Stimulated activated CD8-positive, alpha-beta memory T cell treated with anti-CD3 and anti-CD28 coated beads, Interleukin-4, amount 100 ng/mL, for 4 hours (primary cell): ENCODE data around the gene RSBN1L.
A peak's percentile ranks its signal among the peaks of the same experiment; 100 is the strongest.
"Not testable (repeated sequence)": the region's sequence is repeated elsewhere in the genome, so short reads cannot be mapped to it uniquely, and the experiment has no call there.

Experiments used
- DNase-seq, 2 donors: peaks; one replicate each; pipeline ENCODE4 v3.0.0-alpha.2; 2020; ENCODE audit warnings: low read depth in 2 of 2, low spot score in 1 of 2

RSBN1L gene

DNA sequence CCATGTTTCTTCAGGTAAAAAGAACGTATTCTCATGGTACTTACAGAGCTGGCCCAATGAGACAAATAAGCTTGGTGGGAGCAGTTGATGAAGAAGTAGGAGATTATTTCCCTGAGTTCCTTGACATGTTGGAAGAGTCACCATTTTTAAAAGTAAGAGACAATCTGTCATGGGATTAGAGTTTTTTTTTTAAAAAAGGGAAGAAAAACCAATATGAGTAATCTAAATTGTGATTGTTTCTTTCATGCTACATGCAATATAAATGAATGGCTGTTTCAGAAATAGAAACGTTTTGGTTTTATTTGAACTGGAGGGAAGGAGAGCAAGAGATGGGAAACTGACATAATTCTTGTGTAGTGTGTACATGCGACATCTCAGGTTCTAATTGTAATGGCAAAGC, 69.2 kb downstream of the RSBN1L start:
- DNase-seq: no peak

DNA sequence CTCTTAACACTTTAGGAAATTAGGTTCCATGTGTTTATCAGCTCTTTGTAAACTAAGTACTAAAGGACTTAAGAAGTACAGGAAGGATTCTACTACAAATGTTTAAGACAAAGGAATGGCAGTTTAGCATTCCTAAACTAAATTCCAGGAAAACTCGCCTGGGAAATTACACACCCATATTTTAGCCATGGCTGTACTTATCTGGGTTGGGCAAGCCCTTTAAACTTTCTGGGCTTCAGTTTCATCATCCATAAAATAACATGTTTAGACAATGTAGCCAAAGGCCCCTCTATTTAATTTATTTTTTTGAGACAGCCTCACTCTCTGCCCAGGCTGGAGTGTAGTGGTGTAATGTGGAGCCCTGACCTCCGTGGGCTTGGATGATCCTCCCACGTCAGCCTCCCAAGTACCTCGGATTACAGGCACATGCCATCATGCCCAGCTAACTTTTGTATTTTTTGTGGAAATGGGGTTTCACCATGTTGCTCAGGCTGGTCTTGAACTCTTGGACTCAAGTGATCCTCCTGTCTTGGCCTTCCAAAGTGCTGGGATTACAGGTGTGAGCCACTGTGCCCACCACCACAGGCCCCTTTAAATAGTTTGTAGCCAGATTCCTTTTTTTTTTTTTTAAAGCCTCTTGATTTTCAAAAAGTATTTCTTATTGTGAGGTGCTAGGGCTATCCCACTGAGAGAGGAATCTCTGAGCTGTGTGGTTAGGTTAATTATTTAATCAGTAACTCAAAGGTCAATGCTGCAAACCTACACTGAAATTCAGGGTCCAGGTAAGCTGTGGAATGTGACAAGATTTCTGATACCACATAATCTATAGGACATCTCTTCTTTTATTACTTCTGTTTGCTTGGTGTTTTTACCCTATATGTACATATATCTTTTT, 69.9 kb downstream of the RSBN1L start:
- DNase-seq: no peak

DNA sequence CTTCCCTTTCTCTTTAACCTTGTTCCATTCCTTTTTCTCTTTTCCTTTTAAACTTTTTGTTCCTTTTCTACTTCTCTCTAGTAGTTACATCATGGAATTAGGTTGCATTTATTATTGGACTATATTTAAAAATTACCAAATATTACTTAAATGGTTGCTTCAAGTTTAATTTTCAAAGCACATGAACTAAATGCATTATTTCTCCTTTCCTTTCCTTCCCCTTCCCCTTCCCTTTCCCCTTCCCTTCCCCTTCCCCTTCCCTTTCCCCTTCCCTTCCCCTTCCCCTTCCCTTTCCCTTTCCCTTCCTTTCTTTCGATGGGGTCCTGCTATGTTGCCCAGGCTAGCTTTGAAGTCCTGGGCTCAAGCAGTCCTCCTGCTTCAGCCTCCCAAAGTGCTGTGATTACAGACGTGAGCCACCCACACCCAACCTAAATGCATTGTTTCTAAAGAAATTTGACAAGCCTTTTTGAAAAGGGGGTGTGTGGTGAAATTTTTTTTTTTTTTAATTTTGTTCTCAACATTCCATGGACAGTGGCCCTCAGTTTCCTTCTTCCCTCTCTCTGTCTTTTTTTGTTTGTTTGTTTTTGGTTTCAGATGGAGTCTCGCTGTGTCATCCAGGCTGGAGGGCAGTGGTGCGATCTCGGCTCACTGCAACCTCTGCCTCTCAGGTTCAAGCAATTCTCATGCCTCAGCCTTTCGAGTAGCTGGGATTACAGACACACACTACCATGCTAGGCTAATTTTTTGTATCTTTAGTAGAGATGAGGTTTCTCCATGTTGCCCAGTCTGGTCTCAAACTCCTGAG, 70.7 kb downstream of the RSBN1L start:
- no peak for DNase-seq

DNA sequence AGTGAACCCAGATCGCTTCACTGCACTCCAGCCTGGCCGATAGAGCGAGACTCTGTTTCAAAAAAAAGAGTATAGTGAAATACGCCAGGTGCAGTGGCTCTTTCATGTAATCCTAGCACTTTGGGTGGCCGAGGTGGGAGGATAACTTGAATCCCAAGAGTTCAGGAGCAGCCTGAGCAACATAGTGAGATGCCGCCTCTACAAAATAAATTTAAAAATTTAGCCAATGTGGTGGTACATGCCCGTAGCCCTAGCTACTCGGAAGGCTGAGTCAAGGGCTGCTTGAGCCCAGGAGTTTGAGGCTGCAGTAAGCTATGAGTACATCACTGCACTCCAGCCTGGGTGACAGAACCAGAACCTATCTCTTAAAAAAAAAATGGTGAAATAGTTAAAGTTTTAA, 74.1 kb downstream of the RSBN1L start:
- DNase-seq: no peak

DNA sequence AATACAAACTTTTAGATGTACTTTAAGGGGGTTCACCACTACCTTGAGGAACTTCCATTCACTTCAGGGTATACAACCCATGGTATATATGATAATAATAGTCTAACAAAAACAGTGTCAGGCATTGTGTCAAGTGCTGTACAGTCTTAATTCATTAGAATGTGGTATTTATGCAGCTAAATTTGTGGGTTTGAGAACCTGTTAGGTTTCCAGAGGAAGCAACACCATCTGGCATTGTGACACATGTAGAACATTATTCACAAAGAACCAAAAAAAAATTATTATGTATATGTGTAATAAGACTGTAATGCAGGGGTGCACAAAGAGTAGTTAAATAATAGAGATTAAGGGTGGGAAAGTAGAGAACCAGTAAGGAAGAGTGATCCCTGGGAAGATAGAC, 75.6 kb downstream of the RSBN1L start:
- DNase-seq: no peak

DNA sequence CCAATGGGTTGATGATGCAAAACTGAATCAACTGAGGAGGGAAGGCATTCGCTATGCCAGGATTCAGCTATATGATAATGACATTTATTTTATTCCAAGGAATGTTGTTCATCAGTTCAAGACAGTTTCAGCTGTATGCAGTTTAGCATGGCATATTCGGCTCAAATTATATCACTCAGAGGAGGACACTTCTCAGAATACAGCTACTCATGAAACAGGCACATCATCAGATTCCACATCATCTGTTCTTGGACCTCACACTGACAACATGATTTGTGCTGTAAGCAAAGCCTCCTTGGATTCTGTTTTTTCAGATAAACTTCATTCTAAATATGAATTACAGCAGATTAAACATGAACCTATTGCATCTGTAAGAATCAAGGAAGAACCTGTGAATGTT, 82.3 kb downstream of the RSBN1L start:
- no peak for DNase-seq

DNA sequence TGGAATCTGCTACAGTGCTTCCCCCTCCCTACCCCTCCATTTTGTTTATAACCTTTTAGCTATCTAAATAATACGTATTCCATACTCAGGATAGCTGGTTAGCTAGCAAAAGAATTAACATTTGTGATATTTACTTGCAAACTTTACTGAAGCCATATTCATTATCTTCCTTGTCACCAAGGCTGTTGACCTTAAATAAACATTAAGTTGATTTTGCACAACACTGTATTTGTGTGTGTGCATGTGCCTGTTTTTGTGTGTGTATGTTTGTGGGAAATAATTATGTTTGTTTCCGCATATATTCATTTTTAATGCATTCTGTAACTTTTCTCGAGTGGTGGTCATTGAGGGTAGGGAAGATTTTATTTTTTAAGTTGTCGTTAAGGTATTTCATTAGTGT, 86.1 kb downstream of the RSBN1L start:
- DNase-seq: no peak

DNA sequence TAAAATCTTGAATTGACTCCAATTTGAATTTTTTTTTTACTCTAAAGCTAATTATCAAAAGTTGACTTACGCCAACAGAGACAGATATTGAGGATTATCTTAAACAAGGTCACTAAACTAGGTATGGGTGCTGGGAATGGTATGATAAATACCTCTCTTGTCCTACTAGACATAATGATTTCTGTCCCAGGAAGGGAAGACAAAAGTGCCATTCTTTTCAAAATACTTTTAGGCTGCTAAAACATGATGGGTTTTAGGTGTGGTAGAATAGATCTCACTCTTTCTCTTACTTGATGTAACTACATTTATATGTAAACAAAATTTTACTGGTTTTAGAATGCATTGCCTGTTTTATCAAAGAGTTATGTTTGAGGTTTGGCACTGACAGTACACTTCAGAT, 86.9 kb downstream of the RSBN1L start:
- no peak for DNase-seq

DNA sequence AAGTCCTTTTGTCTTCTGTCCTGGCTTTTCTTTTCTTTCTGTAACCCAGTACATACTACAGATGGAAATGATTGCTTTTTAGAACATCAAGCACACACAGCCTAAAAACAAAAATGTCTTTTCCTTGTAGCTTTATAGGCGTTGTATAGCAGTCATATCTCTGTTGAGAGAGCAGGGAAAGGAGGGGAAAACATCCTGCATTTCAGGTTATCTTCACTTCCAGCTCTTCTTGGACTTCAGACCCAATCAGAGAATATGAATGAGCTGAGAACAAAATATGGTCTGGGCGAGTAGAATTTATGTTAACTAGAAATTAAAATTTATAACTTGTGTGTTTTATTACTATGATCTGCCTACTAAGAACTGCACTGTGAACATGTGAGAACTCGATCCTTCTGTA, 87.3 kb downstream of the RSBN1L start:
- DNase-seq: no peak

DNA sequence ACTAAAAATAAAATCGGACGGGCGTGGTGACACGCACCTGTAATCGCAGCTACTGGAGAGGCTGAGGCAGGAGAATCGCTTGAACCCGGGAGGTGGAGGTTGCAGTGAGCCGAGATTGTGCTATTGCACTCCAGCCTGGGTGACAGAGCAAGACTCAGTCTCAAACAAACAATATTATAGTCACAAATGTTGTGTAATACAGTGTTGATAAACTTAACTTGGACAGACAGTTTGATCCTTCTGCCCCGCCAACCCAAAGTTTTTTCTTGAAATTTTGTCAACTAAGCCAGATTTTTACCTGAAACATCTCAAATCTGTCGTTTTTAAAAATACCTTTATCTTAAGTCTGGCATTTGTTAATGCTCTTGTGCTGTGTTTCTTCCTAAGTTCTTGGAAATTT, 88.2 kb downstream of the RSBN1L start:
- not testable (repeated sequence) for DNase-seq

DNA sequence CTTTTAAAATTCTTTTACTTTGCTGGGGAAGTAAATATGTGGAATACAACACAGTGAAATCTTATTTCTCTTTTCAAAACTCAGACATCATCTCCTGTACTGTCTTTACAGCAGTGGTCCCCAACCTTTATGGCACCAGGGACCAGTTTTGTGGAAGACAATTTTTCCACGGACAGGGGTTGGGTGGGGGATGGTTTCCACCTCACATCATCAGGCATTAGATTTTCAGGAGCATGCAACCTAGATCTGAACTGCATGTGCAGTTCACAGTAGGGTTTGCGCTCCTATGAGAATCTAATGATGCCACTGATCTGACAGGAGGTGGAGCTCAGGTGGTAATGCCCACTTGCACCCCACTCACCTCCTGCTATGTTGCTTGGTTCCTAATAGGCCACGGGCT, 89.8 kb downstream of the RSBN1L start:
- DNase-seq: no peak

DNA sequence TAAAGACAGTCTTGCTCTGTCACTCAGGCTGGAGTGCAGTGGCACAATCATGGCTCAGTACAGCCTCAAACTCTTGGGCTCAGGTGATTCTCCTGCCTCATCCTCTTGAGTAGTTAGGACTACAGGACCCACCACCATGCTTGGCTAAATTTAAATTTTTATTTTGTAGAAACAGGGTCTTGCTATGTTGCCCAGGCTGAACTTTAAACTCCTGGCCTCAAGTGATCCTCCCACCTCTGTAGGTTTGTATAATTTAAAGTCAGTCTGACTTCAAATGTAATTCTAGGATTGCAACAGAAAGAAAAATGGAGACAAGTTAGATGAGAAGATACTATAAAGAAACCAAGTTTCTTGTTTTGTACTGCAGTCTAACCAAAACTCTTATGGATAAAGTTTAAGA, 90.5 kb downstream of the RSBN1L start:
- DNase-seq: no peak

DNA sequence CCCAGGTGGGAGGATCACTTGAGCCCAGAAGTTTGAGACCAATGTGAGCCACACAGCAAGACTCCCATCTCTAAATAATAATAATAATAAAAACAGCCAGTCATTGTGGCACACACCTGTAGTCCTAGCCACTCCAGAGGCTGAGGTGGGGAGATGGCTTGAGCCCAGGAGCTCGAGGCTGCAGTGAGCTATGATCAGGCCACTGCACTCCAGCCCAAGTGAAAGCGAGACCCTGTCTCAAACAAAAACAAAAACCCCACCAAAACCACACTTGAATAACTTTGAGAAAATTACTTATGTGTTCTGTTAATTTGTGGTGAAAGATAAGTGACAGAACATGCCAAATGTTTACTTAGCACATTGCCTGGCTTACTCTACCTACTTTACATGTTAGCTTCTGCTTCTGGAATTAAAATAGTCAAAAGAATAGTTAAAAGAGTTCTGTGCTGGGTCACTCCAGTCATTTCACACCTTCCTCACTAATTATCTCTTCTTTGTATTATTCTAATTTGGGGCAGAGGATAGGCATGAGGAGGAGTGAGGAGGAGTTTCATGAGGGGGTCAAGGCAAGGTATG, 92.2 kb downstream of the RSBN1L start:
- no peak for DNase-seq

DNA sequence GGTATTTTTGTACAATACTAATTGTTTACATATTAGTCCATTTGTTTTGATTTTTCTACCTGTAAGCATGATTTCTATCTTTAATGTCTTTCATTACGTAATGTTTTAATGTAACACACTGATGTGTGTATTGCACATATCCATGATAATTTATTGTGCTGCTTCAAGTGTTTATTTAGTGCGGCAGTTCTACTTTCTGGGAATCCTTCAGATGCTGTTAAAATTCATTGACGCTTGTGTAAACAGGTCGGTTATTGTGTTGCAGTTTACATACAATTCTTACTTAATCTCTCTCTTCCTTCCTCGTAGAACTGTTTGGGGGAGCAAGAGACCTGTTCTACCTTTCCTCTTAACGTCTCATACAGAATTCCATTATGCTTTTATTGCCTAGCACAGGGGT, 95.1 kb downstream of the RSBN1L start:
- no peak for DNase-seq

DNA sequence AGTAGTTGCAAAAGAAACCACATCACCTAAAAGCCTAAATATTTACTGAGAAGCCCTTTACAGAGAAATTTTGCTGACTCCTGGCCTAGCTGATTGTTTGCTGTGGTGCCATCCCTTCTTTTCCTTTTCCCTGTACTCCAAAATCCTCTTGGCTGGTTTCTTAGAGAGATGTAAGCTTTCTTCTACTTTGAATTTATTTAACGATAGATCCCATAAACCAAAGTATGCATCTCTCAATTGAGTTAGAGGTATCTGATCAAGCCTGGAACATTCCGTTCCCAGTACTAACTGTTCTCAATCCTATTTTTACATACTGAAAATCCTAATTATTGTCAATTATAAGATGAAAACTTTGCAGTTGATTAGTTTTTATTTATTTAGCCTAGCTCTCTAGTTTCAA, 95.7 kb downstream of the RSBN1L start:
- no peak for DNase-seq

DNA sequence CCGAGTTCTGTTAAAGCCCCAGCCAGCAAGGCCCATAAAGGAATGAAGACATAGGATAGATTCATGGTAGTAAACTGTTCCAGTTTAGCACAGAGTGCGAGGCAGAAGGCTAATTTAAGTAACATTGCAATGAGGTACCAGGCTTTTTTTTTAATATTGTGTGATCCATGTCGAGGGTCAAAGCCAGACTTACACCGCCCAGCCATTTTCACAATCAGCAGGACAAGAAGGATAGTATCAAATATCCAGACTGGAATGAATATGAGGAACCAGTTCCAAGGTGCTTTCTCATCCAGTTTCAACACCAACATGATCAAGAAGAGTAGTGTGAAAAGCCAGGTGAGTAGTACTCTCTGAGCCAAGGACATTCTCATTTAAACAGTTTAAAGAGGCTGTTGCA, 97.7 kb downstream of the RSBN1L start:
- DNase-seq: no peak

DNA sequence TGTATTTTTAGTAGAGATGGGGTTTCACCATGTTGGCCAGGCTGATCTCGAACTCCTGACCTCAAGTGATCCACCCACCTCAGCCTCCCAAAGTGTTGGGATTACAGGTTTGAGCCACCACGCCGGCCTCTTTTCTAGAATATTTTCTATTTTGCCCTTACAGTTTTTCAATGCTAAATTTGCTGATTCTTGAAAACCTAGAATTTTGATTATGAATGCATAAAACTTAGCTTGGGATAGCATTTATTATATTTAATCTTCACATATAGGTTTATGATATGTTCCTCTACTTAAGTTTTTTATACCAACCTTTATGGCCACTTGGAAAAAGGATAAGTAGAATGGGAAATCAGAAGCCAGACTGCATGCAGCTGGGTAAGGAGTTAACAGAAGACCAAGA, 99.8 kb downstream of the RSBN1L start:
- DNase-seq: no peak

DNA sequence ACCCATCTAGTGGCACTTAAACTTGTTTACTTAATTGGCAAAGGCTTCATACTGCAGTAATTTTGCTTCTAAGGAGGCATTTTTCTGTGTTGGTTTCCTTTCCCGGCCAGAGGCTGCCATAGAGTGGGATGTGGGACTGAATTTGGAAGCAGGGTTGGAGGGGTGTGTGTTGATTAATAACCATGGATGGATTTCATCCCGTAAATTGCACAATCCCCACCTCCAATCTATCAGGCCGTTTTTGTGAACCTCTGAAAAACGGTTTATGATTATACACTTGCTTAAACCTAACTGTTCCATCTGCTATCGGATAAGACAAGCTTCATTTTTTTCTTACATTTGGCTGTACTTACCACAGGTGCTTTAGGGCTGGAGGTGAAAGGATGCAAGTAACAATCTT, 100.7 kb downstream of the RSBN1L start:
- DNase-seq: no peak

DNA sequence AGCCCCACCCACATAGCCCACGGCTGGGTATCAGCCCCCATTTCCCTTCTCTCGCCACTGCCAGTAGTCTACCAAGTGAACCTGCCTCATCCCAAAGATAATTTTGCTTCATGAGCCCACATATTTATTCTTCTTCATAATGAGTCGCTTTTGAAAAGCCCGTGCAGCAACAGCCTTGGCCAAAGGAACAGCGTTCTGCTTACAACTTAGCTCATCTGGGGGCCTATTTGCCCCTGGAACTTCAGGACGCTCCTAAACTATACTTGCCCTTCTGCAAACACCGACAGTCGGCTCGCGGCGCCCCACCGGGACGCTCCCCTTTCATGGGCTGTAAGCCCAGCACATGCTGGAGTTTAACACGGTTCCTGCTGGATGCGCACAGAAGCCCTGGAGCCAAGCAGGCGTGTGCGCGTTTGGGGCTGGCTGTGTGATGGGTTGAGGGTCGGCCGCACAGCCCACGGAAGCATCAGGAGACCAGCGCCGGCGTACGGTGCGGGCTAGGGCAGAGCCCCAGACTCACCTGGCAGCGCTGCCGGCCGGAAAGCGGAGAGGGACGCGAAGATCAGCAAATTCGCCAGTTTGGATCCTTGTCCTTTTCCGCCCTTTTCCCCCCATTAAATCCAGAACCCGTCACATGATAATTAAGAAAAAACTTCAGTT, 101.6 kb downstream of the RSBN1L start:
- DNase-seq: no peak

DNA sequence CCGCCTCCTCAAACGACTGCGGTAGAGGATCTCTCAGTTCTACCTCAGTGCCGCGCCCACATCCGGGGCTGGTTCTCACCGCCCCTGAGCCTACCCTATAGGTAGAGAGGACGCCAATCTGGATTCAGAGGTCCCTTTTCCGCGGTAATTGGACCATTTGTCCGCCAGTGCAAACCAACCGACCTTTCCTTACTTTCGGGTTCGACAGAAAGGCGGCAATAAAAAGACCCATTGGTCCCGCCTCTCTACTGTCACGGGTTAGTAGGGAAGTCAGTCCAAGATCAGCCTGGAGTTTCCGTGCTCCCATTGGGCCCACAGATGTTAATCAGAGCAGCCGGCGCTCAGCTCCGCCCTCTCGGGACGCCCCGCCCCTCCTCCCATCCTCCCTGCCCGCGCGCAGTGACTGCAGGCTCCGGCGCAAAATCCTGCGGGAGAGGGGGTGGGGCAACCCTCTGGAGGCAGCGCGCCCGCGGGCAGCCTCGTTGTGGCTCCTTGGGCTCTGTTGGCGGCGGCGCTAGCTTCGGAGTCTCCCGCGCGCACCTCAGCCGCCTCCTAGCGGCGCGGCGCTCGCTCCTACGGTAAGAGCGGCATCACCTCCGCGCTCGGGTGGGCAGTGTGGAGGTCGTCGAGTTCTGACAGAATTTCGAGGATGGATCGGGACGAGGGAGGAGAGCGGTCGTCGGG, 102.3 kb downstream of the RSBN1L start, which contains the start of the genes PHTF2 and TMEM60:
Gene PHTF2, plus strand, starts transcription at position 380 of the 684 bp plus-strand sequence.
Gene TMEM60, minus strand, starts transcription at position 41 of the 684 bp plus-strand sequence. CDS start 4,061 bp downstream, outside the sequence.
- DNase-seq: peak; percentile 75 to 84
